Ectodermal cell (in vitro differentiated cells): ENCODE measurements around the gene LYRM4. TPM values are rescaled to one million over a fixed set of nuclear protein-coding genes. Genes with fewer than 3 reads are reported as not detected.

Experiments used
- H3K27ac ChIP-seq: 2 replicates; pipeline ENCODE4 v1.7.0; 2013; ENCODE audit warnings: mild to moderate bottlenecking, low read depth, low read length; ENCODE audit not compliant: insufficient read depth, poor library complexity, severe bottlenecking
- H3K27me3 ChIP-seq: 2 replicates; pipeline ENCODE4 v1.7.0; 2013; ENCODE audit warnings: mild to moderate bottlenecking, low read length; ENCODE audit not compliant: insufficient read depth, control insufficient read depth, poor library complexity, severe bottlenecking
- H3K36me3 ChIP-seq: one replicate; pipeline ENCODE4 v1.7.0; 2013; ENCODE audit warnings: low read length; ENCODE audit not compliant: control insufficient read depth, insufficient read depth
- H3K4me1 ChIP-seq: one replicate; pipeline ENCODE4 v1.7.0; 2013; ENCODE audit warnings: low read length; ENCODE audit not compliant: control insufficient read depth, insufficient read depth
- H3K4me3 ChIP-seq: 2 replicates; pipeline ENCODE4 v1.7.0; 2013; ENCODE audit warnings: low read depth, low read length, control low read depth; ENCODE audit not compliant: insufficient read depth
- H3K9me3 ChIP-seq: 2 replicates; pipeline ENCODE4 v1.7.0; 2013; ENCODE audit warnings: mild to moderate bottlenecking, low read length, moderate library complexity; ENCODE audit not compliant: control insufficient read depth
- WGBS, 2 experiments: methylation state at CpG; one replicate each; pipeline ENCODE4 v1.1.7; 2013; ENCODE audit warnings: missing lambda C conversion rate in 2 of 2; 5-methylcytosine and 5-hydroxymethylcytosine counted together
- polyA plus RNA-seq, 4 experiments: library from polyadenylated mRNA; stranded (reverse); fragments of 50-300 nt; gene quantifications; one replicate each; pipeline ENCODE4 v1.2.3, GENCODE V29; 2013

The LYRM4 gene
- 48.6 TPM for polyA plus RNA-seq (2013, experiment 1 of 4)
- 47.7 TPM for polyA plus RNA-seq (2013, experiment 2 of 4)
- polyA plus RNA-seq (2013, experiment 3 of 4) = 48.9 TPM
- 61.2 TPM for polyA plus RNA-seq (2013, experiment 4 of 4)

GRCh38 chr6:5260661-5261544 is at the start of gene LYRM4, which contains the start of gene FARS2:
Gene LYRM4, minus strand, starts transcription at chr6:5260950. Its CDS starts 217 bp downstream, at chr6:5260733.
Gene FARS2, plus strand, starts transcription at chr6:5261513.
- Histone ChIP-seq H3K27ac (peak within 1 kb of the TSS; percentile 94), H3K4me1 (peaks cover 6% of the 10 kb centered on the region), H3K27me3 (no peaks in the 10 kb centered on the region), H3K4me3 (peak within 1 kb of the TSS; percentile 92), H3K36me3 (peaks cover 10% of the 10 kb centered on the region), H3K9me3 (no peaks in the 10 kb centered on the region)
- 0% methylated on average over 85 of the region's 85 CpGs for WGBS, 2 experiments

- Histone ChIP-seq H3K4me3 (no peak overlapping the region), H3K27me3 (no peaks in the 10 kb centered on the region), H3K4me1 (no peaks in the 10 kb centered on the region), H3K36me3 (no peaks in the 10 kb centered on the region), H3K9me3 (no peaks in the 10 kb centered on the region), H3K27ac (no peak overlapping the region)
- WGBS, 2 experiments = 83 to 88% methylated on average over 4 of the region's 4 CpGs
Measured at GRCh38 chr6:5308066-5308465, 47.3 kb upstream of the LYRM4 start.

GRCh38 chr6:5307058-5307457 is 46.3 kb upstream of the LYRM4 start:
- Histone ChIP-seq H3K4me1 (no peaks in the 10 kb centered on the region), H3K27ac (no peak overlapping the region), H3K36me3 (no peaks in the 10 kb centered on the region)

GRCh38 chr6:5305968-5306626 is 45.3 kb upstream of the LYRM4 start:
- no peaks in the 10 kb centered on the region for H3K9me3 ChIP-seq
- H3K4me1 ChIP-seq = no peaks in the 10 kb centered on the region
- 81 to 92% methylated on average over 3 to 5 of the region's 5 CpGs for WGBS, 2 experiments
- no peaks in the 10 kb centered on the region for H3K36me3 ChIP-seq
- no peaks in the 10 kb centered on the region for H3K27me3 ChIP-seq
- no peak overlapping the region for H3K4me3 ChIP-seq
- H3K27ac ChIP-seq = no peak overlapping the region

More at GRCh38 chr6:5307058-5307457, 46.3 kb upstream of the LYRM4 start:
- no peaks in the 10 kb centered on the region for H3K9me3 ChIP-seq
- H3K27me3 ChIP-seq = no peaks in the 10 kb centered on the region
- no peak overlapping the region for H3K4me3 ChIP-seq

GRCh38 chr6:5303682-5304081 is 42.9 kb upstream of the LYRM4 start:
- 94% methylated on average over 8 of the region's 8 CpGs for WGBS, 2 experiments

GRCh38 chr6:5302995-5303622 is 42.4 kb upstream of the LYRM4 start:
- WGBS, 2 experiments = 34 to 38% methylated on average over 10 of the region's 10 CpGs
- H3K27me3 ChIP-seq = no peaks in the 10 kb centered on the region
- no peaks in the 10 kb centered on the region for H3K36me3 ChIP-seq

More at GRCh38 chr6:5303682-5304081, 42.9 kb upstream of the LYRM4 start:
- Histone ChIP-seq H3K4me1 (no peaks in the 10 kb centered on the region), H3K27me3 (no peaks in the 10 kb centered on the region), H3K9me3 (no peaks in the 10 kb centered on the region), H3K4me3 (no peak overlapping the region), H3K27ac (no peak overlapping the region), H3K36me3 (no peaks in the 10 kb centered on the region)

GRCh38 chr6:5302220-5302946 is 41.6 kb upstream of the LYRM4 start:
- no peaks in the 10 kb centered on the region for H3K27me3 ChIP-seq

More at GRCh38 chr6:5302995-5303622, 42.4 kb upstream of the LYRM4 start:
- Histone ChIP-seq H3K4me3 (no peak overlapping the region), H3K4me1 (no peaks in the 10 kb centered on the region), H3K9me3 (no peaks in the 10 kb centered on the region), H3K27ac (no peak overlapping the region)

GRCh38 chr6:5300206-5300764 is 39.5 kb upstream of the LYRM4 start:
- H3K9me3 ChIP-seq = no peaks in the 10 kb centered on the region
- peaks cover 2% of the 10 kb centered on the region for H3K4me1 ChIP-seq
- 82 to 89% methylated on average over 1 of the region's 1 CpG for WGBS, 2 experiments
- no peaks in the 10 kb centered on the region for H3K27me3 ChIP-seq
- H3K4me3 ChIP-seq = no peak overlapping the region
- H3K36me3 ChIP-seq = no peaks in the 10 kb centered on the region
- H3K27ac ChIP-seq = no peak overlapping the region

More at GRCh38 chr6:5302220-5302946, 41.6 kb upstream of the LYRM4 start:
- peaks cover 2% of the 10 kb centered on the region for H3K4me1 ChIP-seq
- no peaks in the 10 kb centered on the region for H3K9me3 ChIP-seq
- WGBS, 2 experiments = 91 to 93% methylated on average over 10 of the region's 10 CpGs
- no peak overlapping the region for H3K27ac ChIP-seq
- H3K36me3 ChIP-seq = no peaks in the 10 kb centered on the region
- H3K4me3 ChIP-seq = no peak overlapping the region

GRCh38 chr6:5295623-5296022 is 34.9 kb upstream of the LYRM4 start:
- H3K4me1 ChIP-seq = peaks cover 2% of the 10 kb centered on the region
- H3K4me3 ChIP-seq = no peak overlapping the region
- no peaks in the 10 kb centered on the region for H3K27me3 ChIP-seq
- 92 to 95% methylated on average over 6 to 7 of the region's 7 CpGs for WGBS, 2 experiments
- no peaks in the 10 kb centered on the region for H3K36me3 ChIP-seq
- H3K9me3 ChIP-seq = no peaks in the 10 kb centered on the region
- no peak overlapping the region for H3K27ac ChIP-seq
